Smooth muscle cell (in vitro differentiated cells): ENCODE measurements around the gene TRMO. TPM values are rescaled to one million over a fixed set of nuclear protein-coding genes. Genes with fewer than 3 reads are reported as not detected.
A peak's percentile ranks its signal among the peaks of the same experiment; 100 is the strongest.
"Not testable (repeated sequence)": the region's sequence is repeated elsewhere in the genome, so short reads cannot be mapped to it uniquely, and the experiment has no call there.

Source experiments
- DNase-seq: peaks from one replicate; lab custom pipeline; 2025; ENCODE audit not compliant: unreplicated experiment; lab: John Stamatoyannopoulos, UW
- H2AFZ ChIP-seq: fragments of 200-600 bp; sonication (generic); 2 replicates; pipeline ENCODE4 v1.6.0; 2016; ENCODE audit warnings: antibody characterized with exemption, low read depth, mild to moderate bottlenecking
- H3F3A ChIP-seq: fragments of 200-600 bp; sonication (generic); 2 replicates; pipeline ENCODE4 v1.6.0; 2017; ENCODE audit warnings: antibody characterized with exemption, low read depth
- H3K27ac ChIP-seq: fragments of 200-600 bp; sonication (generic); 2 replicates; pipeline ENCODE4 v1.5.1; 2016; ENCODE audit warnings: low read depth, mild to moderate bottlenecking
- H3K27me3 ChIP-seq: fragments of 200-600 bp; sonication (generic); 2 replicates; pipeline ENCODE4 v1.6.1; 2016; ENCODE audit warnings: low read depth, mild to moderate bottlenecking
- H3K36me3 ChIP-seq: fragments of 200-600 bp; sonication (generic); 2 replicates; pipeline ENCODE4 v1.5.1; 2016; ENCODE audit warnings: low read depth
- H3K4me1 ChIP-seq: fragments of 200-600 bp; sonication (generic); 2 replicates; pipeline ENCODE4 v1.5.1; 2016; ENCODE audit warnings: low read depth
- H3K4me2 ChIP-seq: fragments of 200-600 bp; sonication (generic); 2 replicates; pipeline ENCODE4 v1.6.0; 2016; ENCODE audit warnings: mild to moderate bottlenecking
- H3K4me3 ChIP-seq: fragments of 200-600 bp; sonication (generic); 2 replicates; pipeline ENCODE4 v1.5.1; 2016; ENCODE audit warnings: mild to moderate bottlenecking
- H3K79me2 ChIP-seq: fragments of 200-600 bp; sonication (generic); 2 replicates; pipeline ENCODE4 v1.6.0; 2016; ENCODE audit warnings: low read depth, mild to moderate bottlenecking
- H3K9ac ChIP-seq: fragments of 200-600 bp; sonication (generic); 2 replicates; pipeline ENCODE4 v1.6.0; 2016; ENCODE audit warnings: low read depth
- H3K9me3 ChIP-seq: fragments of 200-600 bp; sonication (generic); replicated peaks from 2 replicates; pipeline ENCODE4 v1.5.1; 2016; ENCODE audit warnings: low read depth
- H4K20me1 ChIP-seq: fragments of 200-600 bp; sonication (generic); 2 replicates; pipeline ENCODE4 v1.6.0; 2016; ENCODE audit warnings: low read depth
- WGBS: methylation state at CpG from one replicate; pipeline ENCODE4 v1.1.7; 2016; ENCODE audit warnings: low lambda C conversion rate; 5-methylcytosine and 5-hydroxymethylcytosine counted together
- polyA plus RNA-seq: library from polyadenylated mRNA; unstranded; fragments of >200 nt; fragmentation: Nextera tagmentation; extraction: Ambion mirVana; gene quantifications from 2 replicates; pipeline ENCODE4 v1.2.1, GENCODE V29; 2016
- total RNA-seq: library from RNA; depleted of rRNA; stranded (reverse); fragments of >200 nt; gene quantifications from 2 replicates; pipeline ENCODE4 v1.2.3, GENCODE V29; 2014
- TF ChIP-seq, protein P1 (sequence below): fragments of 200-600 bp; sonication (generic); IDR thresholded peaks from 2 replicates; pipeline ENCODE4 v1.5.1; 2017; ENCODE audit warnings: borderline replicate concordance, mild to moderate bottlenecking, antibody characterized with exemption; ENCODE audit not compliant: insufficient read depth, poor library complexity, severe bottlenecking

The TRMO gene
- total and polyA plus RNA-seq, 2 experiments from 2014 or later = 5.8 to 8.1 TPM

DNA sequence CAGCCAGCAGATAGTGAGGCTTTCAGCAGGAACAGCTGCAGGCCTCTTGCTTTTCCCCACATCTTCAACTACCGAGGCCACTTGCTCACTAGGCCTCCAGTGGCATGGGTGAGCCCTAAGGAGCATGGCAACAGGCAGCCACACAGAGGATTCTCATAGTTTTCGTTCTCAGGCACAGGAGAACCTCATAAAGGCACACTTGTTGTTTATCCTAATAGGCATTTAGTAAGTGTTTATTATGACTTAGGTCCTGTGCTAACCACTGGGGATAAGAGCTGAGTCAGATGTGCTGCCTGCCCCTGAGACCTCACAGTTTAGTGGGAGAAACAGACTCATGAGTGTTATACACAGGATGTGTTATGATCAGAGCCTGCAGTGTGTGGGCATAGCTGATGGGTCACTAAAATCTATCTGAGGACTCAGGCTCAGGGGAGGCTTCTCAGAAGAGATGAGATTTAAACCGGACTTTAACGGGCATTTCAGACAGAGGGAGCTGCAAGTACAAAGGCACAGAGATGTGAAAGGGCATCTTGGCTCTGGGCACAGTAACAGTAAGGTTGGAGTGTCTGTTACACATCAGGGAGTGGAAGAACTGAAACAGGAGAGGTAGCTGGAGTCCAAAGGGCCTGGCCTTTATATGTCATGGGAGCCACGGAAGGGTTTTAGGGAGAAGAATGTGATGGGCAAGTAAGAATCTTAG, 36.7 kb upstream of the TRMO start:
- TF ChIP-seq, protein P1, sequence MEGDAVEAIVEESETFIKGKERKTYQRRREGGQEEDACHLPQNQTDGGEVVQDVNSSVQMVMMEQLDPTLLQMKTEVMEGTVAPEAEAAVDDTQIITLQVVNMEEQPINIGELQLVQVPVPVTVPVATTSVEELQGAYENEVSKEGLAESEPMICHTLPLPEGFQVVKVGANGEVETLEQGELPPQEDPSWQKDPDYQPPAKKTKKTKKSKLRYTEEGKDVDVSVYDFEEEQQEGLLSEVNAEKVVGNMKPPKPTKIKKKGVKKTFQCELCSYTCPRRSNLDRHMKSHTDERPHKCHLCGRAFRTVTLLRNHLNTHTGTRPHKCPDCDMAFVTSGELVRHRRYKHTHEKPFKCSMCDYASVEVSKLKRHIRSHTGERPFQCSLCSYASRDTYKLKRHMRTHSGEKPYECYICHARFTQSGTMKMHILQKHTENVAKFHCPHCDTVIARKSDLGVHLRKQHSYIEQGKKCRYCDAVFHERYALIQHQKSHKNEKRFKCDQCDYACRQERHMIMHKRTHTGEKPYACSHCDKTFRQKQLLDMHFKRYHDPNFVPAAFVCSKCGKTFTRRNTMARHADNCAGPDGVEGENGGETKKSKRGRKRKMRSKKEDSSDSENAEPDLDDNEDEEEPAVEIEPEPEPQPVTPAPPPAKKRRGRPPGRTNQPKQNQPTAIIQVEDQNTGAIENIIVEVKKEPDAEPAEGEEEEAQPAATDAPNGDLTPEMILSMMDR = no peak
- H3K9me3 ChIP-seq = no peaks in the 10 kb centered on the region
- WGBS = 44% methylated on average over 5 of the region's 5 CpGs
- H3K4me3 ChIP-seq = no peak overlapping the region
- peak overlapping the region; percentile 38 for H3K27ac ChIP-seq
- no peaks in the 10 kb centered on the region for H3K79me2 ChIP-seq
- H4K20me1 ChIP-seq = no peaks in the 10 kb centered on the region
- H3K36me3 ChIP-seq = no peaks in the 10 kb centered on the region
- H3K9ac ChIP-seq = no peak overlapping the region
- no peak for DNase-seq
- no peaks in the 10 kb centered on the region for H3F3A ChIP-seq
- no peak overlapping the region for H2AFZ ChIP-seq
- no peaks in the 10 kb centered on the region for H3K4me1 ChIP-seq
- peak overlapping the region; percentile 39 for H3K4me2 ChIP-seq
- H3K27me3 ChIP-seq = peaks cover 16% of the 10 kb centered on the region

DNA sequence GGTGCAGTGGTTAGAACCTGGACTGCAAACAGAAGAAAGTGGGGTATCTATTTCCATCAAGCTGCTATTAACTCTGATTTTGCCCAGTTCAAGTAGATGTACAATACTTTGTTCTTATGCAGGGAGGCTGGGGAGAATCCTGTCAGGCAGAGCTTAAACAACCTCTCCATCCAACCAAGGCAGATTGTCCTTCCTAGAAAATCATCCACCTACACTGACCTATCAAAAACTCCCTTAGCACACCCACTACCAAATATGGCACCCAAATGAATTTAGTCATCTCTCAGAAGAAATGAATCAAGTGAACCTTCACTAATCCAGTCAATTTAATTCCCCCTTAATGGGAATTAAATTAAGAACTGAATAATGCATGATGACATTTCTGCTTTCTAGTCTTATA, 34.0 kb upstream of the TRMO start:
- no peak overlapping the region for H3K4me2 ChIP-seq
- no peak overlapping the region for H3K4me3 ChIP-seq
- no peak overlapping the region for H3K27ac ChIP-seq
- H3K79me2 ChIP-seq = no peaks in the 10 kb centered on the region
- DNase-seq = no peak
- peaks cover 24% of the 10 kb centered on the region for H3K27me3 ChIP-seq
- no peaks in the 10 kb centered on the region for H4K20me1 ChIP-seq
- H3K36me3 ChIP-seq = no peaks in the 10 kb centered on the region
- H3K4me1 ChIP-seq = no peaks in the 10 kb centered on the region
- H3K9ac ChIP-seq = no peak overlapping the region
- H3K9me3 ChIP-seq = no peaks in the 10 kb centered on the region
- no peaks in the 10 kb centered on the region for H3F3A ChIP-seq
- no peak overlapping the region for H2AFZ ChIP-seq
- TF ChIP-seq, protein P1 = no peak

DNA sequence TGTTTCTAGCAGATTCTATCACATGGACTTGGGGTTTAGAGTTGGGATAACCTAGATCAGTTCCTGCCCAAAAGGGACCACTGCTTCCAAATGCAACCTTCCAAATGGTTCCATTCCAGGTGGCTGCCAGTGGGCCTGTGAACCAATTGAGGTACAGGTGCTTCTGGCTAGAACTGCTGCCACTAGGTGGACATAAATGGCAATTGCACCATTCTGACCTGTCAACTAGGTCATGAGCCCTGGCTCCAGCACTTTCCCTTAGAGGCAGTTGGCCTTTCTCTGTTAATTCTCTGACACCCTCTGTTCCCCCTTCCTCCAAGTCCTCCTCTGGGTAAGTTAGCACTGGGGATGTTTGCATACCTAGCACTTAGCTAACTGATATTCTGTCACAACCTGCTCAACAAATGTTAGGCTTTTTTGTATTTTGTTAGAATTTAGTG, 32.3 kb upstream of the TRMO start:
- H3K4me2 ChIP-seq = no peak overlapping the region
- H3K4me1 ChIP-seq = no peaks in the 10 kb centered on the region
- peaks cover 36% of the 10 kb centered on the region for H3K27me3 ChIP-seq
- no peak for DNase-seq
- H3K79me2 ChIP-seq = no peaks in the 10 kb centered on the region
- no peak overlapping the region for H2AFZ ChIP-seq
- H4K20me1 ChIP-seq = no peaks in the 10 kb centered on the region
- H3K36me3 ChIP-seq = no peaks in the 10 kb centered on the region
- no peak overlapping the region for H3K27ac ChIP-seq
- H3K4me3 ChIP-seq = no peak overlapping the region
- TF ChIP-seq, protein P1 = peak; percentile 40
- H3F3A ChIP-seq = no peaks in the 10 kb centered on the region
- H3K9me3 ChIP-seq = no peaks in the 10 kb centered on the region
- no peak overlapping the region for H3K9ac ChIP-seq

DNA sequence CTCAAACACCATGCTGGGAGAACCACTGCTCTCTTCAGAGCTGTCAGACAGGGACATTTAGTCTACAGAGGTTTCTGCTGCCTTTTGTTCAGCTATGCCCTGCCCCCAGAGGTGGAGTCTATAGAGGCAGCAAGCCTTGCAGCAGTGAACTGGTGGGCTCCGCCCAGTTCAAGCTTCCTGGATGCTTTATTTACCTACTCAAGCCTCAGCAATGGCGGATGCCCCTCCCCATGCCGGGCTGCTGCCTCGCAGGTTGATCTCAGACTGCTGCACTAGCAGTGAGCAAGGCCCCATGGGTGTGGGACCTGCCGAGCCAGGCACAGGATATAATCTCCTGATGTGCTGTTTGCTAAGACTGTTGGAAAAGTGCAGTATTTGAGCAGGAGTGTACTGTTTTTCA, 28.6 kb upstream of the TRMO start:
- not testable (repeated sequence) for H3K27ac ChIP-seq, H3K4me1 ChIP-seq, H3K79me2 ChIP-seq, H3K9ac ChIP-seq, H2AFZ ChIP-seq, DNase-seq, H4K20me1 ChIP-seq, H3F3A ChIP-seq, H3K36me3 ChIP-seq, H3K9me3 ChIP-seq, H3K4me2 ChIP-seq, H3K4me3 ChIP-seq
- WGBS = 84% methylated on average over 5 of the region's 5 CpGs
- peaks cover 50% of the 10 kb centered on the region for H3K27me3 ChIP-seq

DNA sequence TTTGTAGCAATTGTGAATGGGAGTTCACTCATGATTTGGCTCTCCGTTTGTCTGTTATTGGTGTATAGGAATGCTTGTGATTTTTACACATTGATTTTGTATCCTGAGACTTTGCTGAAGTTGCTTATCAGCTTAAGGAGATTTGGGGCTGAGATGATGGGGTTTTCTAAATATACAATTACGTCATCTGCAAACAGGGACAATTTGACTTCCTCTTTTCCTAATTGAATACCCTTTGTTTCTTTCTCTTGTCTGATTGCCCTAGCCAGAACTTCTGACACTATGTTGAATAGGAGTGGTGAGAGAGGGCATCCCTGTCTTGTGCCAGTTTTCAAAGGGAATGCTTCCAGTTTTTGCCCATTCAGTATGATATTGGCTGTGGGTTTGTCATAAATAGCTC, 24.8 kb upstream of the TRMO start:
- not testable (repeated sequence) for H2AFZ ChIP-seq, H3K4me2 ChIP-seq, H4K20me1 ChIP-seq, H3K4me3 ChIP-seq, H3K79me2 ChIP-seq, H3K27ac ChIP-seq, H3K36me3 ChIP-seq, DNase-seq, H3K9me3 ChIP-seq, H3K4me1 ChIP-seq, H3F3A ChIP-seq, H3K9ac ChIP-seq
- peaks cover 63% of the 10 kb centered on the region for H3K27me3 ChIP-seq
- 53% methylated on average over 2 of the region's 2 CpGs for WGBS

DNA sequence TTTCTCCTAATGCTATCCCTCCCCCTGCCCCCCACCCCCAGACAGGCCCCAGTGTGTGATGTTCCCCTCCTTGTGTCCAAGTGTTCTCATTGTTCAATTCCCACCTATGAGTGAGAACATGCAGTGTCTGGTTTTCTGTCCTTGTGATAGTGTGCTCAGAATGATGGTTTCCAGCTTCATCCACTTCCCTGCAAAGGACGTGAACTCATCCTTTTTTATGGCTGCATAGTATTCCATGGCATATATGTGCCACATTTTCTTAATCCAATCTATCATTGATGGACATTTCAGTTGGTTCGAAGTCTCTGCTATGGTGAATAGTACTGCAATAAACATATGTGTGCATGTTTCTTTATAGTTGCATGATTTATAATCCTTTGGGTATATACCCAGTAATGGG, 23.2 kb upstream of the TRMO start:
- DNase-seq, H3K79me2 ChIP-seq, H3K36me3 ChIP-seq, H3K9ac ChIP-seq, H3K9me3 ChIP-seq, H3K27ac ChIP-seq, H2AFZ ChIP-seq, H3K4me3 ChIP-seq, H3K4me2 ChIP-seq, H4K20me1 ChIP-seq, H3F3A ChIP-seq, H3K4me1 ChIP-seq: not testable (repeated sequence)
- peaks cover 70% of the 10 kb centered on the region for H3K27me3 ChIP-seq
- WGBS = 82% methylated on average over 2 of the region's 2 CpGs
